Lower leg skin (tissue), 3 donors: ENCODE results near the gene RGS7.
"Not testable (repeated sequence)": the region's sequence is repeated elsewhere in the genome, so short reads cannot be mapped to it uniquely, and the experiment has no call there.

ENCODE experiments used
- CTCF ChIP-seq, 3 donors: fragments of 450-650 bp; IDR thresholded peaks; one replicate each; pipeline ENCODE4 v1.5.1; 2016; ENCODE audit warnings: antibody characterized with exemption in 3 of 3, mild to moderate bottlenecking in 3 of 3, moderate library complexity in 2 of 3
- POLR2A ChIP-seq, 2 donors: fragments of 450-650 bp; IDR thresholded peaks; one replicate each; pipeline ENCODE4 v1.6.1; 2016 to 2017; ENCODE audit warnings: antibody characterized with exemption in 2 of 2, mild to moderate bottlenecking in 1 of 2, moderate library complexity in 1 of 2

DNA sequence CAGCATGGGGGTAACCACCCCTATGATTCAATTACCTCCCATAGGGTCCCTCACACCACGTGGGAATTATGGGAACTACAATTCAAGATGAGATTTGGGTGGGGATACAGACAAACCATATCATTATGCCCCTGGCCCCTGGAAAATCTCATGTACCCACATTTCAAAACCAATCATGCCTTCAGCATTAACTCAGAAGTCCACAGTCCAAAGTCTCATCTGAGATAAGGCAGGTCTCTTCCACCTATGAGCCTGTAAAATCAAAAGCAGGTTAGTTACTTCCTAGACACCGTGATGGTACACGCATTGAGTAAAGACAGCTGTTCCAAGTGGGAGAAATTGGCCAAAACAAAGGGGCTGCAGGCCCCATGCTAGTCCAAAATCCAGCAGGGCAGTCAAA, 215.4 kb downstream of the RGS7 start:
- TF ChIP-seq CTCF, POLR2A (IDR thresholded peaks at IDR 0.05): not testable (repeated sequence)
